Keratinocyte (primary cell): Measurements from ENCODE around the gene STAC2.

Experiments
- CTCF ChIP-seq, 3 experiments: IDR thresholded peaks in 1 of 3; conservative IDR thresholded peaks in 1 of 3; optimal IDR thresholded peaks in 1 of 3; 2 replicates in 2 of 3; 3 replicates in 1 of 3; pipeline versions ENCODE3 to v1.5.1; 2011; ENCODE audit warnings: low read length in 3 of 3, mild to moderate bottlenecking in 3 of 3, moderate library complexity in 2 of 3, control low read depth in 1 of 3, inconsistent platforms in 1 of 3; ENCODE audit not compliant: insufficient read depth in 2 of 3; ENCODE audit errors: extremely low read depth in 1 of 3
- EZH2 ChIP-seq: IDR thresholded peaks from one replicate; pipeline ENCODE4 v1.6.1; 2012; ENCODE audit warnings: inconsistent platforms, mild to moderate bottlenecking, low read length, moderate library complexity

- TF ChIP-seq CTCF (optimal IDR thresholded peaks at IDR 0.05 in 1 of 3, IDR thresholded peaks at IDR 0.05 in 1 of 3, conservative IDR thresholded peaks at IDR 0.05 in 1 of 3; ENCODE audit: extremely low read depth in 1 of 3, insufficient read depth in 2 of 3, low read length in 3 of 3): no peak
- no peak for TF ChIP-seq EZH2
Observed at GRCh38 chr17:39196241-39196807, 29.4 kb downstream of the STAC2 start.
